HEK293T (cell line): ENCODE results near the gene CCDC8.

Experiments used
- CTCF ChIA-PET: fragments of 350-600 bp; formaldehyde crosslinking; extraction: SDS; loops from one replicate; lab custom pipeline; 2021; ENCODE audit warnings: antibody characterized with exemption, inconsistent platforms; lab: Yijun Ruan, JAX
- POLR2A ChIA-PET: fragments of 350-600 bp; formaldehyde crosslinking; extraction: SDS; loops from one replicate; lab custom pipeline; 2020; ENCODE audit warnings: antibody characterized with exemption, inconsistent platforms; lab: Yijun Ruan, JAX
- DNase-seq: peaks from one replicate; pipeline ENCODE4 v3.0.0; 2012; ENCODE audit warnings: mixed read lengths; ENCODE audit errors: extremely low spot score
- ARNT ChIP-seq: fragments of 450-650 bp; IDR thresholded peaks from 2 replicates; pipeline ENCODE4 v1.6.1; 2017; ENCODE audit warnings: mild to moderate bottlenecking
- BHLHE40 ChIP-seq: fragments of 450-650 bp; IDR thresholded peaks from 2 replicates; pipeline ENCODE4 v1.6.1; 2016; ENCODE audit warnings: mild to moderate bottlenecking, moderate library complexity, borderline replicate concordance
- CTBP1 ChIP-seq: fragments of 450-650 bp; IDR thresholded peaks from 2 replicates; pipeline ENCODE4 v1.6.1; 2016; ENCODE audit warnings: borderline replicate concordance
- ELF4 ChIP-seq: fragments of 450-650 bp; IDR thresholded peaks from 2 replicates; pipeline ENCODE4 v1.6.1; 2017; ENCODE audit warnings: antibody characterized with exemption
- FOXA1 ChIP-seq: fragments of 450-650 bp; IDR thresholded peaks from 2 replicates; pipeline ENCODE4 v1.6.1; 2016; ENCODE audit warnings: mild to moderate bottlenecking
- FOXK2 ChIP-seq: fragments of 450-650 bp; IDR thresholded peaks from 2 replicates; pipeline ENCODE4 v1.6.1; 2016; ENCODE audit warnings: mild to moderate bottlenecking
- FOXM1 ChIP-seq: fragments of 450-650 bp; IDR thresholded peaks from 2 replicates; pipeline ENCODE4 v1.6.1; 2017; ENCODE audit warnings: mild to moderate bottlenecking, borderline replicate concordance
- HDGF ChIP-seq: fragments of 450-650 bp; IDR thresholded peaks from 2 replicates; pipeline ENCODE4 v1.6.1; 2017; ENCODE audit warnings: antibody characterized with exemption, borderline replicate concordance
- L3MBTL2 ChIP-seq: fragments of 450-650 bp; conservative IDR thresholded peaks from 2 replicates; pipeline ENCODE4 v1.6.1; 2016; ENCODE audit warnings: mild to moderate bottlenecking
- LEF1 ChIP-seq: fragments of 450-650 bp; IDR thresholded peaks from 2 replicates; pipeline ENCODE4 v1.6.1; 2017; ENCODE audit warnings: mild to moderate bottlenecking, borderline replicate concordance
- NFRKB ChIP-seq: fragments of 450-650 bp; IDR thresholded peaks from 2 replicates; pipeline ENCODE4 v1.6.1; 2016; ENCODE audit warnings: mild to moderate bottlenecking, moderate library complexity
- PKNOX1 ChIP-seq: fragments of 450-650 bp; IDR thresholded peaks from 2 replicates; pipeline ENCODE4 v1.6.1; 2016
- SP1 ChIP-seq: fragments of 450-650 bp; IDR thresholded peaks from 2 replicates; pipeline ENCODE4 v1.6.1; 2017
- SUZ12 ChIP-seq: fragments of 450-650 bp; IDR thresholded peaks from 2 replicates; pipeline ENCODE4 v1.6.1; 2016; ENCODE audit warnings: mild to moderate bottlenecking
- TARDBP ChIP-seq: fragments of 450-650 bp; IDR thresholded peaks from 2 replicates; pipeline ENCODE4 v1.6.1; 2016
- ZNF384 ChIP-seq: fragments of 450-650 bp; IDR thresholded peaks from 2 replicates; pipeline ENCODE4 v1.6.1; 2016

Gene CCDC8

GRCh38 chr19:46394402-46394797 is 19.0 kb downstream of the CCDC8 start:
- no peak for DNase-seq
- CTCF ChIA-PET: interaction anchor here (1.1 kb wide), 1 partner anchor 28 kb away, joined by 5 read pairs; no protein-coding TSS in a partner anchor
- POLR2A ChIA-PET: no interaction called here
- TF ChIP-seq ZNF384: 0 out of 2 replicates have a peak, but pooled peaks have one; percentile 22
- TF ChIP-seq FOXA1: no peak

- CTCF ChIA-PET: no interaction called here
Observed at GRCh38 chr19:46393456-46394401, 19.6 kb downstream of the CCDC8 start.

GRCh38 chr19:46392837-46393236 is 20.5 kb downstream of the CCDC8 start:
- no peak for DNase-seq
- TF ChIP-seq ZNF384: no peak
- TF ChIP-seq ELF4: no peak
- TF ChIP-seq FOXM1: no peak
- no peak for TF ChIP-seq LEF1
- TF ChIP-seq FOXK2: no peak
- no peak for TF ChIP-seq SUZ12
- no peak for TF ChIP-seq CTBP1
- no peak for TF ChIP-seq BHLHE40
- TF ChIP-seq TARDBP: no peak
- no peak for TF ChIP-seq HDGF
- no peak for TF ChIP-seq ARNT
- POLR2A ChIA-PET: no interaction called here
- CTCF ChIA-PET: no interaction called here

More at GRCh38 chr19:46393456-46394401, 19.6 kb downstream of the CCDC8 start:
- no peak for DNase-seq
- POLR2A ChIA-PET: no interaction called here
- TF ChIP-seq ELF4: no peak
- no peak for TF ChIP-seq BHLHE40
- TF ChIP-seq FOXA1: no peak
- no peak for TF ChIP-seq TARDBP
- no peak for TF ChIP-seq NFRKB
- no peak for TF ChIP-seq CTBP1
- no peak for TF ChIP-seq FOXK2
- TF ChIP-seq HDGF: no peak

GRCh38 chr19:46392252-46392801 is 21.0 kb downstream of the CCDC8 start:
- TF ChIP-seq PKNOX1 (no peak), SP1 (no peak), LEF1 (no peak), ELF4 (no peak), SUZ12 (no peak), FOXK2 (no peak), L3MBTL2 (no peak), FOXM1 (no peak), CTBP1 (no peak), TARDBP (no peak), FOXA1 (no peak), BHLHE40 (no peak), ARNT (no peak), NFRKB (no peak), HDGF (no peak), ZNF384 (no peak)
- POLR2A ChIA-PET: no interaction called here
- CTCF ChIA-PET: no interaction called here
- no peak for DNase-seq

GRCh38 chr19:46391296-46392251 is 21.8 kb downstream of the CCDC8 start:
- POLR2A ChIA-PET: no interaction called here

GRCh38 chr19:46390866-46391265 is 22.5 kb downstream of the CCDC8 start:
- CTCF ChIA-PET: no interaction called here
- DNase-seq: no peak
- no peak for TF ChIP-seq NFRKB
- TF ChIP-seq FOXM1: no peak
- no peak for TF ChIP-seq PKNOX1
- TF ChIP-seq ZNF384: no peak
- TF ChIP-seq L3MBTL2: no peak
- TF ChIP-seq TARDBP: no peak
- POLR2A ChIA-PET: no interaction called here

More at GRCh38 chr19:46391296-46392251, 21.8 kb downstream of the CCDC8 start:
- CTCF ChIA-PET: no interaction called here
- DNase-seq: no peak
- TF ChIP-seq TARDBP (no peak), L3MBTL2 (no peak), ZNF384 (no peak), FOXK2 (no peak)
